Measurements from ENCODE around the gene LINGO4.
"Not testable (repeated sequence)": the region's sequence is repeated elsewhere in the genome, so short reads cannot be mapped to it uniquely, and the experiment has no call there.

LINGO4 gene

GRCh38 chr1:151780736-151781135 is 24.5 kb downstream of the LINGO4 start:
- not testable (repeated sequence) for DNase-seq

GRCh38 chr1:151779852-151780251 is 25.4 kb downstream of the LINGO4 start:
- DNase-seq: no peak

GRCh38 chr1:151777317-151777716 is 27.9 kb downstream of the LINGO4 start:
- DNase-seq: no peak

GRCh38 chr1:151776665-151777062 is 28.6 kb downstream of the LINGO4 start:
- no peak for DNase-seq

GRCh38 chr1:151775894-151776664 is 29.1 kb downstream of the LINGO4 start:
- no peak for DNase-seq

GRCh38 chr1:151774256-151774922 is 30.8 kb downstream of the LINGO4 start:
- DNase-seq: no peak

- DNase-seq: no peak
Observed at GRCh38 chr1:151773702-151774101, 31.5 kb downstream of the LINGO4 start.

- not testable (repeated sequence) for DNase-seq
Observed at GRCh38 chr1:151769270-151769669, 35.9 kb downstream of the LINGO4 start.

- not testable (repeated sequence) for DNase-seq
Observed at GRCh38 chr1:151768351-151769066, 36.7 kb downstream of the LINGO4 start.

- DNase-seq: no peak
Observed at GRCh38 chr1:151763990-151764389, 41.2 kb downstream of the LINGO4 start.

- peak; percentile 58 to 88 (median 76) for DNase-seq
Observed at GRCh38 chr1:151762941-151763921, 42.0 kb downstream of the LINGO4 start, which contains the start of gene MRPL9. MRPL9 (minus strand) TSS chr1:151763496; CDS start chr1:151763479, 17 bp downstream.

GRCh38 chr1:151760597-151761385 is 44.4 kb downstream of the LINGO4 start:
- no peak for DNase-seq

- DNase-seq: no peak
Observed at GRCh38 chr1:151759241-151759640, 46.0 kb downstream of the LINGO4 start.

GRCh38 chr1:151756291-151756690 is 48.9 kb downstream of the LINGO4 start:
- peak in 1 of 5 donors; percentile 12 for DNase-seq

Measured in T-helper 1 cell (primary cell).